HG03039 (cell line): Measurements from ENCODE around the gene NTRK2.

Experiments
- ATAC-seq: cut with Tn5 transposase; IDR thresholded peaks from one replicate; pipeline ENCODE4 v1.9.1; 2021; ENCODE audit warnings: mild to moderate bottlenecking, moderate library complexity; ENCODE audit not compliant: unreplicated experiment

The NTRK2 gene

GRCh38 chr9:84955971-84956370, 286.4 kb downstream of the NTRK2 start:
- ATAC-seq: no peak

- no peak for ATAC-seq
These were observed 289.8 kb downstream of the NTRK2 start for GRCh38 chr9:84959339-84959738.

DNA sequence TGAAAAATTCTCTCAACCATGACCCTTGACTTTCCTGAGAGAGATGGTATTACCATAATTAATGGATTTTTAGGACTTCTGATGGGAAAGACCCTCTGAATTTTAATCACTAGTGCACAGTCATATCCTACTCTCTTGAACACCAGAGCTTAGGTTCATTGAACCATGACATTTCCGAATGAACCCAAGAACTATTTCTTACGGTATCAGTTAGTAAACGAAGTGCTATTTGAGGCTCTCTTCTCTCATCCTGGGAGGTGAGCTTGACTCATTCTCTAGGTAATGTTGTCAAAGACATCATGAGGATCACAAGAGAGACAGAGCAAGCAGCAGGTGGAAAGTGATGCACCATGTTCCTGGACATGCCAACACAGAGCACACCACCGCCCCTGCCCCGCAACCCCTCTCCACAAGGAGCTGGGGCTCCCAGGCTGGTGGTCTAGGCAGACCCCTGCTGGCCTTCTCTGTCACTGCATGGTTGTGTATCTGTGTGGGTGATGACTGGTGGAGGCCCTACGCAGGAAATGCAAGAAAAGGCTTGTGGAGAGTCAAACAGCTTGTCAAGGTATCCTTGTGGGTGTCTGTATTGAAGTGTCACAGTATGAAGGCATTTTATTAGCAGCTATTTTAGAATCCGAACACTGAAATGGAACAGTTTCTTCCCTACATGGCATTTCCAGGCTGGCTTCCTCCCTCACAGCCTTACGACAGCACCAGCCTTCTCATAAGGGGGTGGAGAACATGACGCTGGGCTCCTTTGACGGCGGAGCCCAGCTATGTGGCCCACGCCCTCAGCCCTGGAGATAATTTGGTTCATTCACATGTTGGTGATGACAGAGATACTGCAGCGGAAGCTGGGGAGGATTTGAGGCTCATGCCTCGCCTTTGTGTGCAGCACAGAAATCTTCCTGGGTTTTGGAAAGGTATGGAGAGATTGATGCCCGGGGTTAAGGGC, 297.6 kb downstream of the NTRK2 start:
- no peak for ATAC-seq

GRCh38 chr9:84969084-84969483, 299.6 kb downstream of the NTRK2 start:
- ATAC-seq: no peak

- ATAC-seq: no peak
These were observed 300.2 kb downstream of the NTRK2 start for GRCh38 chr9:84969736-84970135.

- ATAC-seq: no peak
These were observed 300.9 kb downstream of the NTRK2 start for GRCh38 chr9:84970432-84970831.

DNA sequence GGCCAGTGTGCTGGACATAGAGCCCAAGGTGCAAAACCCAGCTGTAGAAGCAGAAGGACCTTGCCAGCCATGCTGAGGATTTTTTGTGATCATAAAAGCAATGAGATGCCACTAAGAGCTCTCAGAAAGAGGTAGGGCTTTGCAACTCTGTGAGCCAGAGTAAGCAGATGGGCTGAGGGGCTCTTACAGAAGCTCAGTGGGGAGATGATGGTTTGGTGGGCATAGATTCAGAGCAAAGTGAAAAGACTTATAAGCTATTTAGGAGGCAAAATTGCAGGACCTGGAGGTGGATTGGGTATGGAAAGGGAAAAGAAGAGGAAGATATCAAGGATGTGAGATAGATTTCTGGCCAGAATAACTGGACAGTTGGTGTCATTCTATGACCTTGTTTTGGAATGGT, 302.0 kb downstream of the NTRK2 start:
- no peak for ATAC-seq

GRCh38 chr9:84974258-84974657, 304.7 kb downstream of the NTRK2 start:
- ATAC-seq: no peak

GRCh38 chr9:84974855-84975254, 305.3 kb downstream of the NTRK2 start:
- no peak for ATAC-seq

- ATAC-seq: no peak
These were observed 306.4 kb downstream of the NTRK2 start for GRCh38 chr9:84975926-84976325.

- no peak for ATAC-seq
These were observed 309.1 kb downstream of the NTRK2 start for GRCh38 chr9:84978661-84979060.

DNA sequence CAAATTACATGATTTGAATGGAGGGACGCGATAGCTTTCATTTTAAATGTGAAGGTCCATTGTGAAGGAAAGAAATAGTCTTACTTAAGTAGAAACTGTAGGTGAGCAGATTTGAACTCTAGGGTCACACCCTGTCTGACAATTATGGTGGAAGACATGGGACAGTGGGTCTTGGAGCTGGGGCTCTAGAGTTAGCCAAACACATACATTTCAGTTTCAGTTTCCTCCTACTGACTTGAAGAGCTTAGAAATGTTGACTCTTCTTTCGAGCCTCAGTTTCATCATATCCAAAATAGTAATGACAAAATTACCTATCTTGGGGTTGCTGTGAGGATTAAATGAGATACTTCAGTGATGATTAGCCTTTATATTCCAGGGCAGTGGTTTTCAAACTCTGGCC, 314.2 kb downstream of the NTRK2 start:
- ATAC-seq: no peak

- ATAC-seq: no peak
These were observed 319.1 kb downstream of the NTRK2 start for GRCh38 chr9:84988621-84989020.

DNA sequence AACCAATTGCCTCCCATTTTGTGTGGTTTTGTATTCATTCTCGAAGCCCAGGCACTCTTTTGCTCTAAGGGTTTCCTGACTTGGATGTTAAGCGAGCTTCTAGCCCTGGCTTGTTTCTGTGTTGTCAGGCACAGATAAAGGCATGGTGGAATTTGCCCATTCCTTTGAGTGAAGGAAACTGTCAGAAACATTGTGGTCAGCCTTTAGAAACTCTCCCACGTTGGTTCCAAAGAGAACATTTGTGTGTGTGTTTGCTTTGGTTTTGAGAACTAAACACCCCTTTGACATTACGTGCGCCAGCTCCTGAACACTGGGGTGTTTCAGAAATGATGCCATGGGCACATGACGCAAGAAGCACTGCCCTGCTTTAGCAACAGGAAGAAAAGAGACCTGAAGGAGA, 320.9 kb downstream of the NTRK2 start:
- ATAC-seq: no peak

- no peak for ATAC-seq
These were observed 321.5 kb downstream of the NTRK2 start for GRCh38 chr9:84990850-84991513.

DNA sequence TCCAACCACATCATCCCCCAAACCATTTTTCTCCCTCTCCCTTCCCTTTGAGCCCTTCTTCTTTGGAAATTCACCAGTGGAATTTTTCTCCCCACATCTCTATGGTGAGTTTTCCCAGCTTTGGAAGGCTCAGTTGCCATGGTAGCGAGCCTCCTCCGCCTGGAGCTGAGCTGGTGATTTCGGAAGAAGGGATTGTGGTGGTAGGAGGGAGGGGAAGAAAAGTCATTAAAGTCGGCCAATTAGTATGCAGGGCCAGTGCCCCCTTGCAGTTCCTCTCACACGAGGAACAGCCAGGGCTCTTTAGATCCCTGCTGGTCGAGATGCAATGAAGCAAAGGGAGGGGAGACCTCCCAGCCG, 322.0 kb downstream of the NTRK2 start:
- ATAC-seq: no peak

DNA sequence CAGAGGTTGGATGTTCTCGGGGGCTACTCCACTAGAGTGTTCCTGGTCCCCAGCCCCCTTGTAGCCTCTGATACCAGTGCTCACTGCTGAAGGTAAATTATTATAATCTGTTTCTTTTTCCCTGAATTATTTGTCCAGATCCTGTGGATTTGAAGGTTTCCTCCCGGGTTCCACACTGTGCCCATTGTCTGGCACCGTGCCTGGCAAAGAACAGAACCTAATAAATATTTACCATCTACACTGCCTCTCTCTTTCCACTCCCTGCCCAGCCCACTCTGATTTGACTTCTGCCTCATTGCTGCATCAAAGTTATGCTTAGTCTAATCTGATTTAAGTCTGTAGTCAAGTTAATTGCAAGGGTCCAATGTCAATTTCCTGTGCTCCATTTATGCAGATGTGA, 322.9 kb downstream of the NTRK2 start:
- ATAC-seq: no peak

GRCh38 chr9:84993105-84993504, 323.6 kb downstream of the NTRK2 start:
- ATAC-seq: no peak

GRCh38 chr9:84996029-84996428, 326.5 kb downstream of the NTRK2 start:
- no peak for ATAC-seq

DNA sequence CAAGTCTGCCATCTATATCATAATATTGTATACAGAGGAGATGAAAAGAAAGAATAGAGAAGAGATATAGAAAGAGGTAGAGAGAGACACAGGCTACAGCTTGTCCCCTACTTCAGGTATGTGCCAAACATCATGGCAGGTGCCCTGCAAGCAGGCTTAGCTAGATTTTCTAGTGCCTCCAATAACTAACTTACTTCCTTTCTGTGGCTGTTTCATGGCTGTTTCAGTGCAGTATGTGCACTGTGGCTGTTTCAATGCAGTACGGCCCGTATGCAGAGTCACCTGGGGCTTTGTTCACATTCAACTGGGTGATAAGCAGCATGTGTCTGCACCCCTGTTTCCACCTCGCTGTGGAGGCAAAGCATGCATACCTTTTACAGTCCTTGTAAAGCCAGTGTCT, 327.2 kb downstream of the NTRK2 start:
- no peak for ATAC-seq

- no peak for ATAC-seq
These were observed 327.9 kb downstream of the NTRK2 start for GRCh38 chr9:84997472-84997871.

- ATAC-seq: no peak
These were observed 329.1 kb downstream of the NTRK2 start for GRCh38 chr9:84998639-84999038.
